GM21723 (cell line): ENCODE data around the gene C9orf57.
"Not testable (repeated sequence)": the region's sequence is repeated elsewhere in the genome, so short reads cannot be mapped to it uniquely, and the experiment has no call there.

Experiments
- ATAC-seq: cut with Tn5 transposase; IDR thresholded peaks from one replicate; pipeline ENCODE4 v1.9.1; 2021; ENCODE audit warnings: mild to moderate bottlenecking, moderate library complexity; ENCODE audit not compliant: unreplicated experiment

C9orf57 gene

DNA sequence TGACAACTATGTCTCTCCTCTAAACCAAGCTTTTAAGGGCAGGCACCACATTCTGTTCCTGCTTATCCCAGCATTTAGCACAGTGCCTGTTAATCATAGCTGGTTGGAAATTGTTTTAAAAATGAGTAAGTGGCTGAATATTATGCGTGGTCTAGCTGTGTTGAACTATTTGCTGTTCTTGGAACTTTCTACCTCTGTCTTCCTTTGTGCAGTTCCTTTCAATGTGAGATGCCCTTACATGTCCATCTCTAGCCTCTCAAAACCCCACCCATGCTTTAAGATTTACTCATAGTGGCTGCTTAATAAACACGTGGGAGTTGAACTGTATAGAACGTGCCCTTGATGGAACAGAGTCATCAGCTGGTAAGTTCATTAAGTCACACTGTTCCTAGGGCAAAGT, 34.5 kb downstream of the C9orf57 start:
- ATAC-seq, result no peak

DNA sequence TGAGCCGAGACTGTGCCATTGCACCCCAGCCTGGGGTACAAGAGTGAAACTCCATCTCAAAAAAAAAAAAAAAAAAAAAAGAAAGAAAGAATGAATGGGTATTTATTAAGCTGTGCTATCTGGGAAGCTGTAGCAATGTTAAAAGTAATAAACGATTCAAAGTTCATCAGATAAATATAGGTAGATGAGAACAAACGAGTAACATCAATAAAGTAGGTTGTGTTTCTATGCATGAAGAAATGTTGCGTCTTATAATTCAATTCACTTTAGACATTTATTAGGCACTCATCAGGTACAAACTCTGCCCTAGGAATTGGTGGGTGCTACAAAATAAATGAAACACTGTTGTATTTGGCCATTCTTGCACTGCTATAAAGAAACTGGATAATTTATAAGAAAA, 36.8 kb downstream of the C9orf57 start:
- no peak for ATAC-seq

GRCh38 chr9:72022841-72023240, 37.6 kb downstream of the C9orf57 start:
- ATAC-seq, result no peak

GRCh38 chr9:72013292-72013760, 47.1 kb downstream of the C9orf57 start:
- ATAC-seq, result no peak

GRCh38 chr9:72012646-72013045, 47.8 kb downstream of the C9orf57 start:
- no peak for ATAC-seq

GRCh38 chr9:72007726-72008125, 52.7 kb downstream of the C9orf57 start:
- ATAC-seq, result not testable (repeated sequence)

DNA sequence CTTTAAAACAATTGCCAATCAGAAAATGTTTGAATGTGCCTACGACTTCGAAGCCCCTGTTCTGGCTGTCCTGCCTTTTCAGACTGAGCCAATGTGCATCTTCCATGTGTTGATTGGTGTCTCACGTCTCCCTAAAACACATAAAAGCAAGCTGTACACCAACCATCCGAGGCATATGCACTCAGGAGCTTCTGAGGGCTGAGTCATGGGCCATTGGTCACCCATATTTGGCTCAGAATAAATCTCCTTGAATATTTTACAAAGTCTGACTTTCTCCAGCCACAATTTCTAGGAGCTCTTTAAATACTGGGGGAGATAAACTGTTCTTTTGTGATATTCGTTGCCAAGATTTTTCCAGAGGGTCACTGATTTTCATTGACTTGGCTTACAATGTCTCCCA, 53.9 kb downstream of the C9orf57 start:
- no peak for ATAC-seq

DNA sequence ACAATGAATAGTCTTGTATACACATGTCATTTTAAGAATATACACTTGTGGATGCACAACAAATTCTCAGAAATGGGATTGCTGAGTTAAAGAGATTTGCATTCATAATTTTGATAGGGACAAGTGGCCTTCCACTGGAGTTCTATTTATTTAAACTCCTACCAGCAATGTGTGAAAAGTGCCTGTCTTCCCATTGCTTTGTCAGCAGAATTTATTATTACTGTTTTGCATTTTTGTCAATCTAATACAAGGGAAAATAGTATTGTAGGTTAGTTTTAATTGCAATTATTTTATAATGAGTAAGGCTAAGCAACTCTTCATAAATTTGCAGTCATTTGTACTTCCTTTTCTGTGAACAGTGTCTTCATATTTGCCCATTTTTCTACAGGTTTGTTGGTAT, 55.0 kb downstream of the C9orf57 start:
- no peak for ATAC-seq
